DOHH2 (cell line): ENCODE data around the gene NINJ2.

Source experiments
- H3F3A ChIP-seq: fragments of 200-600 bp; sonication (generic), shearing (Covaris generic); 2 replicates; pipeline ENCODE4 v1.6.0; 2016; ENCODE audit warnings: antibody characterized with exemption, mild to moderate bottlenecking; ENCODE audit not compliant: control insufficient read depth, insufficient read depth
- H3K27ac ChIP-seq: fragments of 200-600 bp; sonication (generic); 2 replicates; pipeline ENCODE4 v1.5.1; 2014; ENCODE audit warnings: low read depth, mild to moderate bottlenecking, low read length, moderate library complexity
- H3K27me3 ChIP-seq: fragments of 200-600 bp; sonication (generic); 2 replicates; pipeline ENCODE4 v1.6.1; 2014; ENCODE audit warnings: mild to moderate bottlenecking, low read length, mixed read lengths; ENCODE audit not compliant: control insufficient read depth
- H3K36me3 ChIP-seq: fragments of 200-600 bp; sonication (generic); 2 replicates; pipeline ENCODE4 v1.6.1; 2014; ENCODE audit warnings: mild to moderate bottlenecking, low read length, moderate library complexity, mixed read lengths; ENCODE audit not compliant: control insufficient read depth
- H3K4me1 ChIP-seq: fragments of 200-600 bp; sonication (generic); 2 replicates; pipeline ENCODE4 v1.6.1; 2014; ENCODE audit warnings: mild to moderate bottlenecking, low read length, mixed read lengths; ENCODE audit not compliant: control insufficient read depth
- H3K4me2 ChIP-seq: fragments of 200-600 bp; sonication (generic); 2 replicates; pipeline ENCODE4 v1.6.0; 2014; ENCODE audit warnings: mild to moderate bottlenecking, low read length, moderate library complexity
- H3K4me3 ChIP-seq: fragments of 200-600 bp; sonication (generic); 2 replicates; pipeline ENCODE4 v1.5.1; 2014; ENCODE audit warnings: mild to moderate bottlenecking, low read length, mixed read lengths
- H3K79me2 ChIP-seq: fragments of 200-600 bp; sonication (generic); 2 replicates; pipeline ENCODE4 v1.6.1; 2014; ENCODE audit warnings: mild to moderate bottlenecking, low read length, mixed read lengths; ENCODE audit not compliant: control insufficient read depth
- H3K9me2 ChIP-seq: fragments of 200-600 bp; sonication (generic); replicated peaks from 2 replicates; pipeline ENCODE4 v1.6.1; 2014; ENCODE audit warnings: mild to moderate bottlenecking, low read length, mixed read lengths; ENCODE audit not compliant: control insufficient read depth
- H3K9me3 ChIP-seq: fragments of 200-600 bp; sonication (generic); 2 replicates; pipeline ENCODE4 v1.6.1; 2014; ENCODE audit warnings: antibody characterized with exemption, low read length, mixed read lengths; ENCODE audit not compliant: control insufficient read depth, insufficient read depth
- H4K20me1 ChIP-seq: fragments of 200-600 bp; sonication (generic); 2 replicates; pipeline ENCODE4 v1.6.0; 2014; ENCODE audit warnings: low read depth, mild to moderate bottlenecking, antibody characterized with exemption, low read length, moderate library complexity; ENCODE audit not compliant: control insufficient read depth, insufficient read depth
- CTCF ChIP-seq: fragments of 200-600 bp; sonication (generic); IDR thresholded peaks from one replicate; pipeline ENCODE4 v1.5.1; 2014; ENCODE audit warnings: antibody characterized with exemption, mild to moderate bottlenecking, low read depth, low read length; ENCODE audit not compliant: poor library complexity, severe bottlenecking
- EZH2phosphoT487 ChIP-seq: fragments of 200-600 bp; sonication (generic); IDR thresholded peaks from 2 replicates; pipeline ENCODE4 v1.6.1; 2017; ENCODE audit warnings: borderline replicate concordance, mild to moderate bottlenecking, antibody characterized with exemption, low read length, moderate library complexity, mixed read lengths

NINJ2 gene

GRCh38 chr12:537772-538171 lies 125.5 kb downstream of the NINJ2 start:
- H3K9me2 ChIP-seq = no peaks in the 10 kb centered on the region
- H3K79me2 ChIP-seq = no peaks in the 10 kb centered on the region
- H3K36me3 ChIP-seq = no peaks in the 10 kb centered on the region
- no peaks in the 10 kb centered on the region for H3K9me3 ChIP-seq
- TF ChIP-seq CTCF = no peak
- no peak for TF ChIP-seq EZH2phosphoT487
- H3K4me2 ChIP-seq = no peak overlapping the region
- H3K4me1 ChIP-seq = no peaks in the 10 kb centered on the region
- H4K20me1 ChIP-seq = no peaks in the 10 kb centered on the region
- H3F3A ChIP-seq = no peaks in the 10 kb centered on the region
- H3K27ac ChIP-seq = no peak overlapping the region
- H3K4me3 ChIP-seq = no peak overlapping the region
- no peaks in the 10 kb centered on the region for H3K27me3 ChIP-seq

- no peak overlapping the region for H3K4me3 ChIP-seq
- H3K9me3 ChIP-seq = peaks cover 5% of the 10 kb centered on the region; the same call in 1 of the 2 replicates
- no peaks in the 10 kb centered on the region for H4K20me1 ChIP-seq
- H3K9me2 ChIP-seq = no peaks in the 10 kb centered on the region
- no peaks in the 10 kb centered on the region for H3K4me1 ChIP-seq
- no peaks in the 10 kb centered on the region for H3K27me3 ChIP-seq
- no peak overlapping the region for H3K4me2 ChIP-seq
- TF ChIP-seq CTCF (no peak), EZH2phosphoT487 (no peak)
- H3K79me2 ChIP-seq = no peaks in the 10 kb centered on the region
- no peaks in the 10 kb centered on the region for H3F3A ChIP-seq
- no peaks in the 10 kb centered on the region for H3K36me3 ChIP-seq
- no peak overlapping the region for H3K27ac ChIP-seq
Measured at GRCh38 chr12:536751-537245, 126.4 kb downstream of the NINJ2 start.

GRCh38 chr12:535396-535795 lies 127.8 kb downstream of the NINJ2 start:
- Histone ChIP-seq H3F3A (no peaks in the 10 kb centered on the region), H3K79me2 (no peaks in the 10 kb centered on the region), H3K9me2 (no peaks in the 10 kb centered on the region), H3K27ac (no peak overlapping the region), H3K4me2 (no peak overlapping the region), H3K36me3 (no peaks in the 10 kb centered on the region), H4K20me1 (no peaks in the 10 kb centered on the region), H3K27me3 (no peaks in the 10 kb centered on the region), H3K4me3 (no peak overlapping the region), H3K4me1 (no peaks in the 10 kb centered on the region), H3K9me3 (peaks cover 11% of the 10 kb centered on the region; the same call in 1 of the 2 replicates)
- no peak for TF ChIP-seq CTCF
- TF ChIP-seq EZH2phosphoT487 = no peak

GRCh38 chr12:534216-534615 lies 129.0 kb downstream of the NINJ2 start:
- Histone ChIP-seq H3K4me1 (no peaks in the 10 kb centered on the region), H3K4me3 (no peak overlapping the region), H3K9me2 (no peaks in the 10 kb centered on the region), H3K79me2 (no peaks in the 10 kb centered on the region), H3K9me3 (peaks cover 18% of the 10 kb centered on the region; the same call in 1 of the 2 replicates), H3K27ac (no peak overlapping the region), H3K4me2 (no peak overlapping the region), H3K27me3 (no peaks in the 10 kb centered on the region), H4K20me1 (no peaks in the 10 kb centered on the region), H3F3A (no peaks in the 10 kb centered on the region), H3K36me3 (no peaks in the 10 kb centered on the region)
- no peak for TF ChIP-seq EZH2phosphoT487
- TF ChIP-seq CTCF = no peak
